Smooth muscle cell (in vitro differentiated cells): ENCODE data around the gene RAPGEF2. TPM values are rescaled to one million over a fixed set of nuclear protein-coding genes. Genes with fewer than 3 reads are reported as not detected.

Source experiments
- DNase-seq: peaks from one replicate; lab custom pipeline; 2025; ENCODE audit not compliant: unreplicated experiment; lab: John Stamatoyannopoulos, UW
- H2AFZ ChIP-seq: fragments of 200-600 bp; sonication (generic); 2 replicates; pipeline ENCODE4 v1.6.0; 2016; ENCODE audit warnings: antibody characterized with exemption, low read depth, mild to moderate bottlenecking
- H3F3A ChIP-seq: fragments of 200-600 bp; sonication (generic); 2 replicates; pipeline ENCODE4 v1.6.0; 2017; ENCODE audit warnings: antibody characterized with exemption, low read depth
- H3K27ac ChIP-seq: fragments of 200-600 bp; sonication (generic); 2 replicates; pipeline ENCODE4 v1.5.1; 2016; ENCODE audit warnings: low read depth, mild to moderate bottlenecking
- H3K27me3 ChIP-seq: fragments of 200-600 bp; sonication (generic); 2 replicates; pipeline ENCODE4 v1.6.1; 2016; ENCODE audit warnings: low read depth, mild to moderate bottlenecking
- H3K36me3 ChIP-seq: fragments of 200-600 bp; sonication (generic); 2 replicates; pipeline ENCODE4 v1.5.1; 2016; ENCODE audit warnings: low read depth
- H3K4me1 ChIP-seq: fragments of 200-600 bp; sonication (generic); 2 replicates; pipeline ENCODE4 v1.5.1; 2016; ENCODE audit warnings: low read depth
- H3K4me2 ChIP-seq: fragments of 200-600 bp; sonication (generic); 2 replicates; pipeline ENCODE4 v1.6.0; 2016; ENCODE audit warnings: mild to moderate bottlenecking
- H3K4me3 ChIP-seq: fragments of 200-600 bp; sonication (generic); 2 replicates; pipeline ENCODE4 v1.5.1; 2016; ENCODE audit warnings: mild to moderate bottlenecking
- H3K79me2 ChIP-seq: fragments of 200-600 bp; sonication (generic); 2 replicates; pipeline ENCODE4 v1.6.0; 2016; ENCODE audit warnings: low read depth, mild to moderate bottlenecking
- H3K9ac ChIP-seq: fragments of 200-600 bp; sonication (generic); 2 replicates; pipeline ENCODE4 v1.6.0; 2016; ENCODE audit warnings: low read depth
- H3K9me3 ChIP-seq: fragments of 200-600 bp; sonication (generic); replicated peaks from 2 replicates; pipeline ENCODE4 v1.5.1; 2016; ENCODE audit warnings: low read depth
- H4K20me1 ChIP-seq: fragments of 200-600 bp; sonication (generic); 2 replicates; pipeline ENCODE4 v1.6.0; 2016; ENCODE audit warnings: low read depth
- CTCF ChIP-seq: fragments of 200-600 bp; sonication (generic); IDR thresholded peaks from 2 replicates; pipeline ENCODE4 v1.5.1; 2017; ENCODE audit warnings: borderline replicate concordance, mild to moderate bottlenecking, antibody characterized with exemption; ENCODE audit not compliant: insufficient read depth, poor library complexity, severe bottlenecking
- WGBS: methylation state at CpG from one replicate; pipeline ENCODE4 v1.1.7; 2016; ENCODE audit warnings: low lambda C conversion rate; 5-methylcytosine and 5-hydroxymethylcytosine counted together
- polyA plus RNA-seq: library from polyadenylated mRNA; unstranded; fragments of >200 nt; fragmentation: Nextera tagmentation; extraction: Ambion mirVana; gene quantifications from 2 replicates; pipeline ENCODE4 v1.2.1, GENCODE V29; 2016
- total RNA-seq: library from RNA; depleted of rRNA; stranded (reverse); fragments of >200 nt; gene quantifications from 2 replicates; pipeline ENCODE4 v1.2.3, GENCODE V29; 2014

Gene RAPGEF2
- total and polyA plus RNA-seq, 2 experiments from 2014 or later, result 7.4 to 44.7 TPM

DNA sequence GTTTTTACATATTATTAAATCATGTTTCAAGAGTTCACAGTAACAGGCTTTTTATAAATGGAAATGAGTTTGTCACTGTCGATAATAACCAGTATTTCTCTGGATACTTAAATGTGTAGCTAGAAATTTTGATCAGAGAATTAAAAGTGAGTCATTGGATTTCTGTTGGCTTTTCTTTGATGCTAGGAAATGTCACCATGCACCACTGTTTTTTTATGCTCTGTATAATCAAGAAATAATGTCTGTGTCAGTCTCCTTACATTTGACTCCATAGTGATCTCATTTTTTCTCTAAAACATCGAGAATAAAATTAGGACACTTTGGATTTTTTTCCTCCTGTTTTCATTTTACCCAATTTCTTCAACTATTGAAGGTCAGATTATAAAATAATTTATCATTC, 234.2 kb downstream of the RAPGEF2 start:
- DNase-seq, result no peak
- Histone ChIP-seq H3K27me3 (no peaks in the 10 kb centered on the region), H3F3A (no peaks in the 10 kb centered on the region), H2AFZ (no peak overlapping the region), H4K20me1 (no peaks in the 10 kb centered on the region), H3K4me1 (no peaks in the 10 kb centered on the region), H3K4me3 (no peak overlapping the region), H3K27ac (no peak overlapping the region), H3K9me3 (no peaks in the 10 kb centered on the region), H3K36me3 (peaks cover 14% of the 10 kb centered on the region), H3K79me2 (no peaks in the 10 kb centered on the region), H3K4me2 (no peak overlapping the region), H3K9ac (no peak overlapping the region)
- 99% methylated on average over 2 of the region's 2 CpGs for WGBS
- TF ChIP-seq CTCF, result no peak

GRCh38 chr4:159341522-159341921, 238.6 kb downstream of the RAPGEF2 start:
- H2AFZ ChIP-seq, result no peak overlapping the region
- WGBS, result 85% methylated on average over 2 of the region's 2 CpGs
- no peak for TF ChIP-seq CTCF

GRCh38 chr4:159342374-159342773, 239.5 kb downstream of the RAPGEF2 start:
- Histone ChIP-seq H3K36me3 (peaks cover 27% of the 10 kb centered on the region), H3K27me3 (no peaks in the 10 kb centered on the region), H4K20me1 (no peaks in the 10 kb centered on the region), H3K4me2 (no peak overlapping the region), H3F3A (no peaks in the 10 kb centered on the region), H3K4me1 (no peaks in the 10 kb centered on the region), H3K79me2 (no peaks in the 10 kb centered on the region), H3K4me3 (no peak overlapping the region), H2AFZ (no peak overlapping the region), H3K27ac (no peak overlapping the region), H3K9ac (no peak overlapping the region), H3K9me3 (no peaks in the 10 kb centered on the region)
- 98% methylated on average over 3 of the region's 3 CpGs for WGBS
- no peak for TF ChIP-seq CTCF
- DNase-seq, result no peak

More at GRCh38 chr4:159341522-159341921, 238.6 kb downstream of the RAPGEF2 start:
- H3K9me3 ChIP-seq, result no peaks in the 10 kb centered on the region
- H3K27ac ChIP-seq, result no peak overlapping the region
- H3K4me2 ChIP-seq, result no peak overlapping the region
- no peak for DNase-seq
- no peaks in the 10 kb centered on the region for H3F3A ChIP-seq
- H3K79me2 ChIP-seq, result no peaks in the 10 kb centered on the region
- H3K9ac ChIP-seq, result no peak overlapping the region
- H3K4me1 ChIP-seq, result no peaks in the 10 kb centered on the region
- H3K36me3 ChIP-seq, result peaks cover 19% of the 10 kb centered on the region
- H3K27me3 ChIP-seq, result no peaks in the 10 kb centered on the region
- no peaks in the 10 kb centered on the region for H4K20me1 ChIP-seq
- no peak overlapping the region for H3K4me3 ChIP-seq

DNA sequence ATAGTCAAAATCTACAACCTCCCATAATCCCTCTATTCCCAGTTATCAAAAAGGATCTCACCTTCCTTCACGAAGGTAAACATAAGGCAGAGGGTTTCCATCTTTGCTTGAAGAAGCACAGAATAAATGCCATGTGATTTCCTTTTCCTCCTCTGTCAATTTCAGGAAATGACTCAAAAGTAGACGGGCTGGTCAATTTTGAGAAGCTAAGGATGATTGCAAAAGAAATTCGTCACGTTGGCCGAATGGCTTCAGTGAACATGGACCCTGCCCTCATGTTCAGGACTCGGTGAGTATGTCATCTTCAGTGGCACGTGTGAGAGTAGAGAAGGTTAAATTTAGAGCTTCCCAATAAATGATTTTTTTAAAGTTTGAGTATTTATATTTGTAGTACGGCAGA, 240.2 kb downstream of the RAPGEF2 start:
- 98% methylated on average over 8 of the region's 8 CpGs for WGBS
- Histone ChIP-seq H3F3A (no peaks in the 10 kb centered on the region), H3K9me3 (no peaks in the 10 kb centered on the region), H3K36me3 (peaks cover 27% of the 10 kb centered on the region), H3K79me2 (no peaks in the 10 kb centered on the region), H3K4me3 (no peak overlapping the region), H3K27me3 (no peaks in the 10 kb centered on the region), H3K4me1 (no peaks in the 10 kb centered on the region), H4K20me1 (no peaks in the 10 kb centered on the region), H3K27ac (no peak overlapping the region), H2AFZ (no peak overlapping the region), H3K9ac (no peak overlapping the region), H3K4me2 (no peak overlapping the region)
- TF ChIP-seq CTCF, result no peak
- DNase-seq, result no peak
